Testis (tissue), 3 donors: ENCODE data around the gene TBCCD1. TPM values are rescaled to one million over a fixed set of nuclear protein-coding genes. Genes with fewer than 3 reads are reported as not detected.

Experiments
- DNase-seq: peaks from one replicate; pipeline ENCODE4 v3.0.0-alpha.2; 2019
- H3K27ac ChIP-seq, 2 donors: fragments of 200-600 bp; sonication (generic); one replicate each; pipeline ENCODE4 v1.5.1; 2019
- H3K27me3 ChIP-seq: fragments of 200-600 bp; sonication (generic); one replicate; pipeline ENCODE4 v1.5.1; 2019
- H3K36me3 ChIP-seq: fragments of 200-600 bp; sonication (generic); one replicate; pipeline ENCODE4 v1.5.1; 2017; ENCODE audit warnings: low read depth; ENCODE audit errors: missing control alignments
- H3K4me1 ChIP-seq: fragments of 200-600 bp; sonication (generic); one replicate; pipeline ENCODE4 v1.5.1; 2019
- H3K4me3 ChIP-seq, 2 donors: fragments of 200-600 bp; sonication (generic); one replicate each; pipeline ENCODE4 v1.5.1; 2017 to 2019
- H3K9me3 ChIP-seq: fragments of 200-600 bp; sonication (generic); one replicate; pipeline ENCODE4 v1.5.1; 2017
- CTCF ChIP-seq, 3 experiments: fragments of 450-650 bp in 2 of 3; fragments of 200-600 bp in 1 of 3; sonication (generic) in 1 of 3; IDR thresholded peaks; one replicate each; pipeline ENCODE4 v1.5.1; 2016 to 2019; ENCODE audit warnings: antibody characterized with exemption in 3 of 3, mild to moderate bottlenecking in 2 of 3, moderate library complexity in 1 of 3
- POLR2A ChIP-seq: fragments of 450-650 bp; IDR thresholded peaks from one replicate; pipeline ENCODE4 v1.6.1; 2017; ENCODE audit warnings: antibody characterized with exemption, mild to moderate bottlenecking, moderate library complexity
- WGBS, 2 donors: methylation state at CpG; one replicate each; pipeline ENCODE4 v1.1.5; 2018; 5-methylcytosine and 5-hydroxymethylcytosine counted together
- intact Hi-C: fragments of 100-400 bp; cut with DNase I; formaldehyde crosslinking; loops from one replicate; pipeline ENCODE4 v1.15.1; 2023; ENCODE audit warnings: low total_unique reads
- polyA plus RNA-seq: library from polyadenylated mRNA; stranded (reverse); fragments of 350-450 nt; fragmentation: Illumina TruSeq; extraction: RNeasy Lipid Tissue Mini Kit (QIAGEN cat#74804); gene quantifications from one replicate; pipeline ENCODE4 v1.2.3, GENCODE V29; 2014; ENCODE audit warnings: low read depth, low replicate concordance; ENCODE audit not compliant: insufficient read depth
- total RNA-seq, 2 donors: library from RNA; depleted of rRNA; stranded (reverse); fragments of >200 nt; gene quantifications; one replicate each; pipeline ENCODE4 v1.2.3, GENCODE V29; 2016

The TBCCD1 gene
- total and polyA plus RNA-seq, 3 donors from 2014 or later = 33.1 to 43.4 (median 35.0) TPM

- Histone ChIP-seq H3K27ac (no peak overlapping the region), H3K9me3 (no peaks in the 10 kb centered on the region), H3K4me1 (no peaks in the 10 kb centered on the region), H3K27me3 (no peaks in the 10 kb centered on the region), H3K4me3 (no peak overlapping the region), H3K36me3 (no peaks in the 10 kb centered on the region)
- WGBS, 2 donors = 84% methylated on average over 11 of the region's 11 CpGs
- TF ChIP-seq CTCF (IDR thresholded peaks at IDR 0.05) (no peak), POLR2A (no peak)
- no peak for DNase-seq
- intact Hi-C loops = no loop called here
Measured at GRCh38 chr3:186529201-186529999, 37.7 kb downstream of the TBCCD1 start.

DNA sequence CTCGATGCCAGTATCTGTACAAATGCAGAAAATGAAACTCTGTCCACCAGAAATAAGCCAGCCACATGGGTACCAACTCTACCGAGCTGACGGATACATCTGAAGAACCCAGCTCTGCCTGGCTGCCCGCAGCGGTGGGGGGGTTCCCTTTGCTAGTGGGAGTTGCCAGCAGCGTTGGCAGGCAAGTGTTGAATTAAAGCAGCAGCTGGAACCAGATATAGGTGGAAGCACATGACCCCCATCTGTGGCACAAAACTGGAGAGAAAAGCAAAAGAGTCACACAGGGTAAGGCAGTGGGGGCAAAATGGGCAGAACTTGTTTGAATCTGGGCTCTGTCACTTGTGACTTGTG lies 40.9 kb downstream of the TBCCD1 start:
- Histone ChIP-seq H3K27ac (no peak overlapping the region), H3K4me3 (no peak overlapping the region), H3K9me3 (no peaks in the 10 kb centered on the region), H3K4me1 (no peaks in the 10 kb centered on the region), H3K27me3 (no peaks in the 10 kb centered on the region), H3K36me3 (no peaks in the 10 kb centered on the region)
- no peak for DNase-seq
- intact Hi-C loops = no loop called here
- no peak for TF ChIP-seq POLR2A
- no peak for TF ChIP-seq CTCF (IDR thresholded peaks at IDR 0.05)
- WGBS, 2 donors = 61 to 62% methylated on average over 6 of the region's 6 CpGs

GRCh38 chr3:186525369-186526255 lies 41.5 kb downstream of the TBCCD1 start:
- Histone ChIP-seq H3K4me3 (no peak overlapping the region), H3K27ac (no peak overlapping the region), H3K27me3 (no peaks in the 10 kb centered on the region), H3K36me3 (no peaks in the 10 kb centered on the region), H3K4me1 (no peaks in the 10 kb centered on the region), H3K9me3 (no peaks in the 10 kb centered on the region)
- WGBS, 2 donors = 71 to 72% methylated on average over 9 of the region's 9 CpGs
- TF ChIP-seq POLR2A = no peak
- DNase-seq = no peak
- intact Hi-C loops = no loop called here

GRCh38 chr3:186524616-186525015 lies 42.5 kb downstream of the TBCCD1 start:
- Histone ChIP-seq H3K36me3 (no peaks in the 10 kb centered on the region), H3K4me3 (no peak overlapping the region), H3K27me3 (no peaks in the 10 kb centered on the region), H3K4me1 (no peaks in the 10 kb centered on the region), H3K27ac (no peak overlapping the region), H3K9me3 (no peaks in the 10 kb centered on the region)
- TF ChIP-seq CTCF (IDR thresholded peaks at IDR 0.05) (no peak), POLR2A (no peak)
- WGBS, 2 donors = 92 to 99% methylated on average over 6 of the region's 6 CpGs
- no peak for DNase-seq
- intact Hi-C loops = no loop called here

GRCh38 chr3:186523434-186523833 lies 43.7 kb downstream of the TBCCD1 start:
- DNase-seq = no peak
- no peak overlapping the region for H3K4me3 ChIP-seq
- intact Hi-C loops = no loop called here
- no peaks in the 10 kb centered on the region for H3K27me3 ChIP-seq
- TF ChIP-seq POLR2A = no peak
- no peak for TF ChIP-seq CTCF (IDR thresholded peaks at IDR 0.05)
- no peak overlapping the region for H3K27ac ChIP-seq
- H3K4me1 ChIP-seq = no peaks in the 10 kb centered on the region
- H3K36me3 ChIP-seq = no peaks in the 10 kb centered on the region
- WGBS, 2 donors = 38 to 40% methylated on average over 2 of the region's 2 CpGs
- H3K9me3 ChIP-seq = no peaks in the 10 kb centered on the region
